GM06990 (cell line): ENCODE data around the gene SNRPA1.

Source experiments
- DNase-seq: peaks from one replicate; pipeline ENCODE4 v3.0.0-alpha.2; 2011; ENCODE audit not compliant: insufficient read length; ENCODE audit errors: extremely low read depth
- H3K27me3 ChIP-seq: replicated peaks from 2 replicates; pipeline ENCODE4 v1.6.0; 2011; ENCODE audit warnings: low read length; ENCODE audit not compliant: control insufficient read depth, insufficient read depth
- H3K36me3 ChIP-seq: 2 replicates; pipeline ENCODE4 v1.5.1; 2011; ENCODE audit warnings: low read length; ENCODE audit not compliant: control insufficient read depth, insufficient read depth
- H3K4me3 ChIP-seq: replicated peaks from 2 replicates; pipeline ENCODE4 v1.5.1; 2011; ENCODE audit warnings: low read depth, mild to moderate bottlenecking, control low read depth, low read length
- CTCF ChIP-seq: IDR thresholded peaks from 2 replicates; pipeline ENCODE4 v1.5.1; 2011; ENCODE audit warnings: low read length, control low read depth, mild to moderate bottlenecking, inconsistent platforms; ENCODE audit not compliant: insufficient read depth, poor library complexity, severe bottlenecking

The SNRPA1 gene

GRCh38 chr15:101306341-101307047 lies 11.4 kb upstream of the SNRPA1 start:
- Histone ChIP-seq H3K27me3 (no peaks in the 10 kb centered on the region), H3K4me3 (no peak overlapping the region), H3K36me3 (no peaks in the 10 kb centered on the region)
- TF ChIP-seq CTCF: no peak
- DNase-seq: no peak

GRCh38 chr15:101305820-101306255 lies 10.8 kb upstream of the SNRPA1 start:
- no peak for DNase-seq
- no peaks in the 10 kb centered on the region for H3K27me3 ChIP-seq
- no peaks in the 10 kb centered on the region for H3K36me3 ChIP-seq
- TF ChIP-seq CTCF: no peak
- no peak overlapping the region for H3K4me3 ChIP-seq

GRCh38 chr15:101303408-101303807 lies 8.4 kb upstream of the SNRPA1 start:
- no peaks in the 10 kb centered on the region for H3K36me3 ChIP-seq
- DNase-seq: no peak
- no peak for TF ChIP-seq CTCF
- H3K27me3 ChIP-seq: no peaks in the 10 kb centered on the region
- no peak overlapping the region for H3K4me3 ChIP-seq

GRCh38 chr15:101296418-101297405 lies 1.7 kb upstream of the SNRPA1 start:
- no peak for DNase-seq
- no peak for TF ChIP-seq CTCF
- Histone ChIP-seq H3K36me3 (no peaks in the 10 kb centered on the region; the same call in 1 of the 2 replicates), H3K4me3 (no peak overlapping the region), H3K27me3 (no peaks in the 10 kb centered on the region)

- no peak for DNase-seq
- H3K27me3 ChIP-seq: no peaks in the 10 kb centered on the region
- no peaks in the 10 kb centered on the region; the same call in 1 of the 2 replicates for H3K36me3 ChIP-seq
- peak overlapping the region; percentile 85 for H3K4me3 ChIP-seq
- no peak for TF ChIP-seq CTCF
Measured at GRCh38 chr15:101295607-101296161, 636 bp upstream of the SNRPA1 start.
